Epithelial cell of proximal tubule (primary cell): ENCODE measurements around the gene WDR48. TPM values are rescaled to one million over a fixed set of nuclear protein-coding genes. Genes with fewer than 3 reads are reported as not detected.

Source experiments
- DNase-seq: peaks from one replicate; pipeline ENCODE4 v3.0.0-alpha.2; 2011; ENCODE audit warnings: low read depth
- H3K4me3 ChIP-seq: 2 replicates; pipeline ENCODE4 v1.5.1; 2011; ENCODE audit warnings: low read depth, mild to moderate bottlenecking, low read length
- total RNA-seq: library from RNA; depleted of rRNA; stranded (reverse); fragments of >200 nt; gene quantifications from 2 replicates; pipeline ENCODE4 v1.2.3, GENCODE V29; 2015
- TF ChIP-seq, protein P1 (sequence below): conservative IDR thresholded peaks from 2 replicates; pipeline ENCODE4 v1.5.1; 2012; ENCODE audit warnings: low read depth, mild to moderate bottlenecking, low read length

Gene WDR48
- total RNA-seq, 1 donor from 2014 or later, result 29.5 TPM

DNA sequence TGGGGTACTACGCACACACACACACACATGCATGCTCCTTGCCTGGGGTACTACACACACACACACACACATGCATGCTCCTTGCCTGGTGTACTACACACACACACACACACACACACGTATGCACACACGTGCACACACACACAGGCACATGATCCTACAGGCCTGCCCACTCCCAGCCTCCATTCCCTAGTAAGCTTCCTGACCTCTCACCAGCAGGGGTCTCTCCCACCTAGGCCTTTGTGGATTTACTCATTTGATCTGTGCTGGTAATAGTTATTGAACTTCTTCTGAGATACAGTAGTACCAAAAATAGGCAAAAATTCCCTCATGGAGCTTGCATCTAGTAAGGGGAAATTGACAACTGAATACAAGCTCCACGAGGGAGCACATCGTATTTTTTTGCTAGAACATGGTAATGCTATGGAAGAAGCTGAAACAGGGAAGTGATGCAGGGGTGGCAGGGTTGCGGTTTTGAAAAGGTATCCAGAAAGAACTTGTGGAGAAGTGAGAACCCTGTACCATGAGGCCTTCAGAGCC, 74.8 kb downstream of the WDR48 start:
- TF ChIP-seq, protein P1, sequence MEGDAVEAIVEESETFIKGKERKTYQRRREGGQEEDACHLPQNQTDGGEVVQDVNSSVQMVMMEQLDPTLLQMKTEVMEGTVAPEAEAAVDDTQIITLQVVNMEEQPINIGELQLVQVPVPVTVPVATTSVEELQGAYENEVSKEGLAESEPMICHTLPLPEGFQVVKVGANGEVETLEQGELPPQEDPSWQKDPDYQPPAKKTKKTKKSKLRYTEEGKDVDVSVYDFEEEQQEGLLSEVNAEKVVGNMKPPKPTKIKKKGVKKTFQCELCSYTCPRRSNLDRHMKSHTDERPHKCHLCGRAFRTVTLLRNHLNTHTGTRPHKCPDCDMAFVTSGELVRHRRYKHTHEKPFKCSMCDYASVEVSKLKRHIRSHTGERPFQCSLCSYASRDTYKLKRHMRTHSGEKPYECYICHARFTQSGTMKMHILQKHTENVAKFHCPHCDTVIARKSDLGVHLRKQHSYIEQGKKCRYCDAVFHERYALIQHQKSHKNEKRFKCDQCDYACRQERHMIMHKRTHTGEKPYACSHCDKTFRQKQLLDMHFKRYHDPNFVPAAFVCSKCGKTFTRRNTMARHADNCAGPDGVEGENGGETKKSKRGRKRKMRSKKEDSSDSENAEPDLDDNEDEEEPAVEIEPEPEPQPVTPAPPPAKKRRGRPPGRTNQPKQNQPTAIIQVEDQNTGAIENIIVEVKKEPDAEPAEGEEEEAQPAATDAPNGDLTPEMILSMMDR, result peak; percentile 75
- no peak for DNase-seq
- H3K4me3 ChIP-seq, result no peak overlapping the region

DNA sequence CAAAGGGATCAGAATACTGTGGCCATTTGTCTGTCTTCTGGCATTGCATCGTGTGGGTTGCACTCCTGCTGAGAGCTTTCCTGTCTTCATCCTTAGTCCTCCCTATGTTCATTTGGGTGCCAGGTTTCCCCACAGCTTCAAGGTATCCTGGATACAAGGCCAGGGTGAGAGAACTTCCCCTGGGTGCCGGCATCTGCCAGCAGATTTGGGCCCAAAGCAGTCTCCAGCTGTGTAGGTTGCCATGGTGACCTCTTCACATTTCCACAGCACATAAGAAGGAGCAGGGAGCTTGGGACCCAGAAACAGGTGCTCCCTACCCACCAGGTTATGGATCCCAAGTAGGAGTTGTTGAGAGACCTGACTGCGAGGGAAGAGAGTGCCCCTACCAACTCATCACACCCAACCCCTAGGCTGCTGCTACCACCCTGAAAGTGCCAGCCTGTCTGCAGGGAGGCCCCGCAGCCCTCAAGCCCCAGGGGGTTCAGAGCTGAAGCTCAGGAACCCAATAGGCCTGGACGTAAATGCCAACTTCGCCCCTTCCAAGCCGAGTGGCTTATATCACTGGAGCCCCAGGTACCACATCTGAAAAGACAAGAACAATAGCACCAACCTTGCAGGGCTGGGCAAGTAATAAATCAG, 75.6 kb downstream of the WDR48 start:
- TF ChIP-seq, protein P1, result no peak
- DNase-seq, result no peak
- H3K4me3 ChIP-seq, result no peak overlapping the region

DNA sequence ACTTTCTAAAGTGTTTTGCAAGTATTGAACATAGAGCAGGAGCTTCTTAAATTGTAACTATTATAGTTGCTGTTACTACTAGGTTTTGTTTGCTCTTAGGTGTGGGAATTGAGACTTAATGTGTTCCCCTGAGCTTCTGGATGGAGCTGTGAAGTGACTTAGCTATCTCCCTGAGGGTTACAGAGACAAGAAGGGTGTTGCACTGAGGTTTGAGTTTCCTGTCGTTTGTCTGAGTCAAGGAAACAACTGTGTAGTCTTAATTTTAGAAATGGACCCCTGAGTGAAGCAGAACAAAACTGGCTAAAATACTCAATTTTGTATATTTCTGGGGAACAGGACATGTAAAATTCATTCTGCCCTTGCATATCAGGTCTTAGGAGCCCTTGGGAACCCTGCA, 76.1 kb downstream of the WDR48 start:
- no peak overlapping the region for H3K4me3 ChIP-seq
- TF ChIP-seq, protein P1, result no peak

DNA sequence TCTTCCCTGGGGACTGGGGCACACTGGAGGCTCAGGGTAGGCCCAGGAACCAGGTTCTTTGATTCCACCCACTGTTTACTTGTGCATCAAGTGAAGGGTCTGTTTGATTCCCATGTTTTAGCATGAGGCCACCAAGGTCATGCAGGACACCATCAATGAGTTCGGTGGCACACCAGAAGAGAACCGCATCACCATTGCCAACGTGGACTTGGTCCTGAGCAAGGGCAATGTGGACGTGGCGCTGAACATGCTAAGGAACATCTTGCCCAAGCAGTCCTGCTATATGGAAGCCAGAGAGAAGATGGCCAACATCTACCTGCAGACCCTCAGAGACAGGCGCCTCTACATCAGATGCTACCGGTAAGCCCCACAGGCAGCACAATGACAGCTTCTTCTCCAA, 77.1 kb downstream of the WDR48 start:
- DNase-seq, result no peak

More for the DNA sequence above, 76.1 kb downstream of the WDR48 start:
- DNase-seq, result no peak

DNA sequence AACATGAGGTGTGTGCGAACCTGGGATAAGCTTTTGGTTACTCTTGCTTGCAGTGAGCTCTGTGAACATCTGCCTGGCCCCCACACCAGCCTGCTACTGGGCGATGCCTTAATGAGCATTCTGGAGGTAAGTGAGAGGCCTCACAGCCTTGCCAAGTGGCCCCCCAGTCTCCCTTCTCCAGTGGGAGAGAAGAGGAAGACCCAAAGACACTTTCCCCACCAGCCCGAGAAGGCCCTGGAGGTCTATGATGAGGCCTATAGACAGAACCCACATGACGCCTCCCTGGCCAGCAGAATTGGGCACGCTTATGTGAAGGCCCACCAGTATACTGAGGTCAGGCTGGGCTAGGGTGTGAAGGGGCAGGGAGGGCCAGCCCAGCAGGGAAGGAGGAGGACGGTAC, 78.2 kb downstream of the WDR48 start:
- H3K4me3 ChIP-seq, result no peak overlapping the region
- TF ChIP-seq, protein P1, result no peak
- DNase-seq, result no peak

More for the DNA sequence above, 77.1 kb downstream of the WDR48 start:
- TF ChIP-seq, protein P1, result no peak
- no peak overlapping the region for H3K4me3 ChIP-seq

DNA sequence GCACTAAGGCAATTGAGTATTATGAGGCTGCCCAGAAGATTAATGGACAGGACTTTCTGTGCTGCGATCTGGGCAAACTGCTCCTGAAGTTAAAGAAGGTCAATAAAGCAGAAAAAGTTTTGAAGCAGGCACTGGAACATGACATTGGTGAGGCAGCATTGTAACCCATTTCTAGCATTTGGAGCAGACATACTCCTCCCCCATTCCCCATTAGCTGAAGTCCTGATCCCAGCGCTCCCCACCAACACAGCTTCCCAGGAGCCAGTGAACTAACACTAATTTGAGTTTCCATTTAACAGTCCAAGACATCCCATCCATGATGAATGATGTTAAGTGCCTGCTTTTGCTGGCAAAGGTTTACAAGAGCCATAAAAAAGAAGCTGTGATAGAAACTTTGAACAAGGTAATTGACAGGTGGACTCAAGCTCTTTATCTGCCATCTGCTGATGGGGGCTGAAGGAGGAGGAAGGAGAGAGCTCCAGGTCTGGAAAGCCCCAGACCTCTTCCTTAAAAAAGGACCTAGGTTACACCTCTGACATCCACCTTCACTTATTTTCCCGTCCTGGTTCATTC, 79.0 kb downstream of the WDR48 start:
- TF ChIP-seq, protein P1, result no peak

More for the DNA sequence above, 79.0 kb downstream of the WDR48 start:
- no peak for DNase-seq
- H3K4me3 ChIP-seq, result no peak overlapping the region
